Neural cell (in vitro differentiated cells): ENCODE measurements around the gene CHODL.

Source experiments
- CTCF ChIP-seq: fragments of 450-650 bp; IDR thresholded peaks from 2 replicates; pipeline ENCODE4 v1.5.1; 2014; ENCODE audit warnings: antibody characterized with exemption, mild to moderate bottlenecking, moderate library complexity; ENCODE audit not compliant: poor library complexity, severe bottlenecking
- EP300 ChIP-seq: fragments of 450-650 bp; conservative IDR thresholded peaks from 2 replicates; pipeline ENCODE4 v1.6.1; 2014; ENCODE audit warnings: antibody characterized with exemption, mild to moderate bottlenecking, moderate library complexity; ENCODE audit not compliant: poor library complexity, severe bottlenecking
- EZH2 ChIP-seq: fragments of 200-600, 300-800 bp; shearing (Covaris generic), sonication (generic); IDR thresholded peaks from 2 replicates; pipeline ENCODE4 v1.6.1; 2014; ENCODE audit warnings: antibody characterized with exemption, low read length, borderline replicate concordance, mild to moderate bottlenecking; ENCODE audit not compliant: insufficient read depth, poor library complexity, severe bottlenecking
- MXI1 ChIP-seq: fragments of 450-650 bp; conservative IDR thresholded peaks from 2 replicates; pipeline ENCODE4 v1.6.1; 2014; ENCODE audit warnings: antibody characterized with exemption, mild to moderate bottlenecking; ENCODE audit not compliant: poor library complexity, severe bottlenecking
- POLR2AphosphoS5 ChIP-seq: IDR thresholded peaks from 2 replicates; pipeline ENCODE4 v1.6.1; 2012
- RAD21 ChIP-seq: fragments of 450-650 bp; conservative IDR thresholded peaks from 2 replicates; pipeline ENCODE4 v1.6.1; 2014; ENCODE audit warnings: antibody characterized with exemption, mild to moderate bottlenecking, moderate library complexity
- REST ChIP-seq: IDR thresholded peaks from 2 replicates; pipeline ENCODE4 v1.6.1; 2012; ENCODE audit warnings: borderline replicate concordance
- SMC3 ChIP-seq: fragments of 450-650 bp; conservative IDR thresholded peaks from 2 replicates; pipeline ENCODE4 v1.6.1; 2014; ENCODE audit warnings: antibody characterized with exemption, mild to moderate bottlenecking, moderate library complexity; ENCODE audit not compliant: poor library complexity
- TAF1 ChIP-seq: IDR thresholded peaks from 2 replicates; pipeline ENCODE4 v1.6.1; 2012; ENCODE audit warnings: low read depth

GRCh38 chr21:18267496-18267895, 22.9 kb downstream of the CHODL start:
- TF ChIP-seq CTCF (no peak), EP300 (no peak), TAF1 (no peak), EZH2 (no peak), RAD21 (no peak), POLR2AphosphoS5 (no peak), SMC3 (no peak), MXI1 (no peak), REST (no peak)
